Astrocyte of the cerebellum (primary cell): ENCODE data around the gene NMT1.

Experiments used
- DNase-seq: peaks from one replicate; pipeline ENCODE4 v3.0.0-alpha.2; 2011; ENCODE audit warnings: low read depth
- H3K4me3 ChIP-seq: 2 replicates; pipeline ENCODE4 v1.5.1; 2011; ENCODE audit warnings: mild to moderate bottlenecking, low read depth, low read length, moderate library complexity
- CTCF ChIP-seq: IDR thresholded peaks from 2 replicates; pipeline ENCODE4 v1.5.1; 2012; ENCODE audit warnings: low read length, low read depth, moderate library complexity, mild to moderate bottlenecking; ENCODE audit errors: missing control alignments
- in situ Hi-C: cut with HindIII; loops from 2 replicates; pipeline ENCODE4 v1.10.0; 2017; ENCODE audit warnings: low sequenced_read_pairs

Gene NMT1

GRCh38 chr17:45036691-45037090, 24.4 kb upstream of the NMT1 start:
- no peak for DNase-seq
- in situ Hi-C loops: no loop called here
- no peak overlapping the region for H3K4me3 ChIP-seq
- no peak for TF ChIP-seq CTCF

DNA sequence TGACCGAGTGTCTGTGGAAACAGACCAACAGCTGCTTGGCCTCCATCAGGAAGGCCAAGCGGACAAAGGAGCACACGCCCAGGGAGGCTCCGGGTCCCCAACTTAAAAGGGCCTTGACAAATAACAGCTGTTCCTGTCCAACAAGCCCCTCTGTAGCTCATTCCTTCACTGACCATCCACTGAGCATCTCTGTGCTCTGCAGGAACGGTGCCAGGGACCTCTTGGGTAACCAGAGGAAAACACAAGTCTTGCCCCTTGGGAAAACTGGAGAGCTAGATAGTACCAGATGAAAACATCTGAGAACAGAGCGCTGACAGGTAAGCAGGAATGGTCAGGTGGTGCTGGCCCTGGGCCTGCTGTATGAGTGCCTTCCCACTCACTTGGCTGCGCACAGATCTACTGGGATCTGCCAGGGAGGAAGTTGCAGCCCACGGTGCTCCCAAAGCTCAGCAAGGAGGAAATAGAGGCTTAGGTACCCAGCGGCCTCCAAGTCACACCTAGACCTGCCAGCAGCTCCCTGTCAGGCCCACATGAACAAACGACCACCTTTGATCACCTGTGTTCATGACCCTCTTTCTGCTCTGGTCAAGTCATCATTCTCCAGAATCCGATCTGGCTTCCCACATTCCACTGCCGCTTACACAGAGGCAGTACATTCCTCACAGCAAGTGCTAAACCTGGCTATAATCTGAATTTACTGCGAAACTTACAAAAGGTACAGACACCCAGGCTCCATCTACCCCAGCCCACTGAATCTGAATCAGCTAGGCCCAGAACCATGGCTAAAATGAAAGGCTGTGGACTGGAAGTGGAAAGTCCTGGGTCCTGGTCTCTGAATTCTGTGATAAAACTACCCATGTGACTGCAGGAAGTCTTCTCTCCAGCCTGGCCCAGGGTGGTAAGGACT, 22.1 kb upstream of the NMT1 start:
- in situ Hi-C loops: no loop called here
- no peak for TF ChIP-seq CTCF

GRCh38 chr17:45040459-45040858, 20.7 kb upstream of the NMT1 start:
- no peak for TF ChIP-seq CTCF
- DNase-seq: no peak
- in situ Hi-C loops: no loop called here
- no peak overlapping the region for H3K4me3 ChIP-seq

More for the DNA sequence above, 22.1 kb upstream of the NMT1 start:
- DNase-seq: no peak
- H3K4me3 ChIP-seq: no peak overlapping the region

- H3K4me3 ChIP-seq: no peak overlapping the region
- no peak for TF ChIP-seq CTCF
- DNase-seq: no peak
- in situ Hi-C loops: no loop called here
Measured at GRCh38 chr17:45042346-45043120, 18.6 kb upstream of the NMT1 start.

DNA sequence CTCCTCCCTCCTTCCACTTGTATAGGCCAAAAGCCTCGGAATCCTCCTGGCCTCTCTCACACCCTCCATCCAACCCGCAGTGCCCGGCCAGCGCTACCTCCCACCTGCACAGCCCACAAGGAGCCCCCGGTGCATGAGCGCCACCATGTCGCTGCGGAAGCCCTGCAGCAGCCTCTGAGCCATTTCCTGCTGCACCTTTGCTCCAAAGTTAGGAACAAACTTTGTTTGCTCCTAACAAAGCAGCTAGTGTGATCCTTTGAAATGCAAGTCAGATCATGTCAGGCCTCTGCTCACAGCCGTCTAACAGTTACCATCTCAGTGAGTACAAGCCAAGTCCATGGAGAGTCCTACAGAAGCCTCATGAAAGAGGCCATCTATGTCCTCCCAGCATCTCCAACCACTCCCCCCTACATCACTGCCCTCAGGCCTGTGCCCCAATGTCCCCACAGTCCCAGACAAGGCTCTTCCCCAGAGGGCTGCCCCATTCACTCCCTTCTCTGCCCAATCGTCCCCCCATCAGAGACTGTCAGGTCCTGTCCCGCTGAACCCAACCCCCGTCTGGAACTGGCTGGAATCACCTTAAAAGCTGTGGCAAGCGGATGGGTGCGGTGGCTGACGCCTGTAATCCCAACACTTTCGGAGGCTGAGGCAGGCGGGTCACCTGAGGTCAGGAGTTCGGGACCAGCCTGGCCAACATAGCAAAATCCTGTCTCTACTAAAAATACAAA, 17.1 kb upstream of the NMT1 start:
- TF ChIP-seq CTCF: no peak
- H3K4me3 ChIP-seq: no peak overlapping the region
- in situ Hi-C loops: no loop called here
- no peak for DNase-seq

GRCh38 chr17:45046537-45047125, 14.5 kb upstream of the NMT1 start:
- no peak for DNase-seq
- H3K4me3 ChIP-seq: no peak overlapping the region
- TF ChIP-seq CTCF: no peak
- in situ Hi-C loops: no loop called here
